SU-DHL-6 (cell line): Measurements from ENCODE around the gene COL23A1.

Experiments
- CTCF ChIP-seq: fragments of 200-600 bp; sonication (generic); IDR thresholded peaks from one replicate; pipeline ENCODE4 v1.5.1; 2017; ENCODE audit warnings: antibody characterized with exemption, mild to moderate bottlenecking, low read length, moderate library complexity; ENCODE audit not compliant: insufficient read depth, poor library complexity, severe bottlenecking
- EZH2phosphoT487 ChIP-seq: fragments of 200-600 bp; sonication (generic), shearing (Covaris generic); conservative IDR thresholded peaks from 2 replicates; pipeline ENCODE4 v1.6.1; 2018; ENCODE audit warnings: mild to moderate bottlenecking, antibody characterized with exemption, low read length, moderate library complexity, mixed read lengths

- no peak for TF ChIP-seq CTCF
- no peak for TF ChIP-seq EZH2phosphoT487
These were observed 3.8 kb downstream of the COL23A1 start for GRCh38 chr5:178586396-178586795.
